GM23248 (cell line): ENCODE results near the gene ERN1. TPM values are rescaled to one million over a fixed set of nuclear protein-coding genes. Genes with fewer than 3 reads are reported as not detected.
"Not testable (repeated sequence)": the region's sequence is repeated elsewhere in the genome, so short reads cannot be mapped to it uniquely, and the experiment has no call there.

Experiments used
- DNase-seq: peaks from one replicate; pipeline ENCODE4 v3.0.0-alpha.2; 2015
- H2AFZ ChIP-seq: fragments of 200-600 bp; sonication (generic); 2 replicates; pipeline ENCODE4 v1.6.1; 2016; ENCODE audit warnings: antibody characterized with exemption
- H3F3A ChIP-seq: fragments of 200-600 bp; sonication (generic); 2 replicates; pipeline ENCODE4 v1.6.1; 2016; ENCODE audit warnings: mild to moderate bottlenecking, antibody characterized with exemption, mixed run types; ENCODE audit not compliant: insufficient read depth
- H3K27ac ChIP-seq: fragments of 200-600 bp; sonication (generic); 2 replicates; pipeline ENCODE4 v1.5.1; 2016; ENCODE audit warnings: mild to moderate bottlenecking
- H3K27me3 ChIP-seq: fragments of 200-600 bp; sonication (generic); replicated peaks from 2 replicates; pipeline ENCODE4 v1.6.1; 2016; ENCODE audit warnings: mild to moderate bottlenecking; ENCODE audit not compliant: insufficient read depth
- H3K36me3 ChIP-seq: fragments of 200-600 bp; sonication (generic); 2 replicates; pipeline ENCODE4 v1.6.1; 2016; ENCODE audit warnings: low read depth, mild to moderate bottlenecking
- H3K4me1 ChIP-seq: fragments of 200-600 bp; sonication (generic); 2 replicates; pipeline ENCODE4 v1.6.1; 2016; ENCODE audit warnings: mild to moderate bottlenecking; ENCODE audit not compliant: insufficient read depth
- H3K4me2 ChIP-seq: fragments of 200-600 bp; sonication (generic); one replicate; pipeline ENCODE4 v1.6.1; 2016; ENCODE audit warnings: mild to moderate bottlenecking; ENCODE audit not compliant: unreplicated experiment
- H3K4me3 ChIP-seq: fragments of 200-600 bp; sonication (generic); 2 replicates; pipeline ENCODE4 v1.5.1; 2016; ENCODE audit warnings: mild to moderate bottlenecking
- H3K79me2 ChIP-seq: fragments of 200-600 bp; sonication (generic); 2 replicates; pipeline ENCODE4 v1.6.1; 2016; ENCODE audit warnings: mild to moderate bottlenecking; ENCODE audit not compliant: insufficient read depth
- H3K9ac ChIP-seq: fragments of 200-600 bp; sonication (generic); 2 replicates; pipeline ENCODE4 v1.6.1; 2016; ENCODE audit warnings: mild to moderate bottlenecking
- H3K9me2 ChIP-seq: fragments of 200-600 bp; sonication (generic); 2 replicates; pipeline ENCODE4 v1.6.1; 2016; ENCODE audit warnings: mixed run types, mild to moderate bottlenecking, moderate library complexity; ENCODE audit not compliant: insufficient read depth
- H3K9me3 ChIP-seq: fragments of 200-600 bp; sonication (generic); one replicate; pipeline ENCODE4 v1.6.1; 2017; ENCODE audit warnings: low read depth
- H4K20me1 ChIP-seq: fragments of 200-600 bp; sonication (generic); 2 replicates; pipeline ENCODE4 v1.6.0; 2016; ENCODE audit not compliant: insufficient read depth
- EZH2 ChIP-seq: fragments of 200-600 bp; sonication (generic); IDR thresholded peaks from 2 replicates; pipeline ENCODE4 v1.6.1; 2018; ENCODE audit warnings: antibody characterized with exemption, mild to moderate bottlenecking; ENCODE audit not compliant: insufficient read depth, poor library complexity, severe bottlenecking
- EZH2phosphoT487 ChIP-seq: fragments of 200-600 bp; sonication (generic); IDR thresholded peaks from 2 replicates; pipeline ENCODE4 v1.6.1; 2018; ENCODE audit warnings: antibody characterized with exemption, moderate library complexity, mild to moderate bottlenecking, low read depth; ENCODE audit not compliant: insufficient read depth
- WGBS, 2 experiments: methylation state at CpG; one replicate each; pipeline ENCODE4 v1.1.6; 2015 to 2017; ENCODE audit warnings: low lambda C conversion rate in 2 of 2, low coverage in 1 of 2; ENCODE audit errors: missing lambda C conversion rate in 2 of 2; 5-methylcytosine and 5-hydroxymethylcytosine counted together
- in situ Hi-C: fragments of 300-500 bp; cut with MboI; formaldehyde crosslinking; loops from 2 replicates; pipeline ENCODE4 v1.15.0; 2020
- polyA plus RNA-seq: library from polyadenylated mRNA; unstranded; fragments of >200 nt; fragmentation: Nextera tagmentation; extraction: Ambion mirVana; gene quantifications from 2 replicates; pipeline ENCODE4 v1.2.1, GENCODE V29; 2016
- total RNA-seq: library from RNA; depleted of rRNA; stranded (reverse); fragments of >200 nt; shearing (Covaris generic); gene quantifications from 2 replicates; pipeline ENCODE4 v1.2.3, GENCODE V29; 2014; rRNA removed

The ERN1 gene
- 5.7 and 5.8 TPM in 2 replicates for total RNA-seq
- 9.9 and 13.7 TPM in 2 replicates for polyA plus RNA-seq

DNA sequence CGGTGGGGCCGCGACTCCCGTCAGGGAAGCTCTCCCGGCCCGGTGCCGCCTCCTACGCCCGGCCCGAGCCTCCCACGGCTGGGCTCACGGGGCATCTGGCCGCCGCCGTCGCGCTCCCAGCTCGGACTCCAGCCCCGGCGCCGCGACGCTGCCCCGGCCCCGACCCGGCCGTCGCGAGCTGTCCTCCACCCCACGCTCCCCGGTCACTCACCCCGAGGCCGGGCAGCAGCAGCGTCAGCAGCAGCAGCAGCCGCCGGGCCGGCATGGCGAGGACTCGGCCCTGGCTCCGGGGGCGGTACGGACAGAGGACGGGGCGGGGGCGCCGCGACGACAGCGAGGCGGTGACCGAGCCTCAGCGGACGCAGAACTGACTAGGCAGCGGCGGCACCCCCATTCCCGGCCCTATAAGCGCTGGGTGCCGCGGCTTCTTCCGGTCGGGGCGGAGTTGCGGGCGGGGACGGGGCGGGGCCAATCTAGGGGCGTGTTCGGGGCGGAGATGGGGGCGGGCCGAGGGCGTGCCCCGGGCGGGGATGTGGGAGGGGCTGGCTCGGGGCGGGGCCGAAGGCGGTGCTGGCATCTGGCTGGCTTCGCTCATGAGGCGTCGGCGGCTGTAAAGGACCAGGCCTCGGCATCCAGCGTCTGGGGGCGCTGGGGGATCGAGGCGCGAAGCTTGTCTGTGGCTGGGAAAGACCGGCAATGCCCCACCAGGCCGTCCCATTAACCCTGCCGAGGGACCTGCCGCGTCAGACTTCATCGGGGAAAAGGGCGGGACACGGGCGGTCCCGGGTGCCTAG is at the start of gene ERN1:
ERN1 (minus strand) TSS at position 380 of the 794 bp plus-strand sequence; CDS start at position 265, 115 bp downstream.
- Histone ChIP-seq H3K4me1 (peaks cover 43% of the 10 kb centered on the region), H3K9me2 (no peaks in the 10 kb centered on the region), H3K36me3 (no peaks in the 10 kb centered on the region), H3K9me3 (no peaks in the 10 kb centered on the region), H3F3A (peaks cover 28% of the 10 kb centered on the region), H2AFZ (peak within 1 kb of the TSS; percentile 87), H3K4me2 (peak within 1 kb of the TSS; percentile 88), H3K4me3 (peak within 1 kb of the TSS; percentile 87), H3K9ac (peak within 1 kb of the TSS; percentile 89), H3K27ac (peak within 1 kb of the TSS; percentile 78), H3K79me2 (peaks cover 45% of the 10 kb centered on the region), H4K20me1 (no peaks in the 10 kb centered on the region), H3K27me3 (no peaks in the 10 kb centered on the region)
- in situ Hi-C loops: loop anchor here (5.0 to 10.0 kb wide), 2 partner anchors 98 to 205 kb away; no protein-coding TSS in a partner anchor
- DNase-seq: peak; percentile 98
- WGBS, 2 experiments: 2% methylated on average over 30 to 74 of the region's 98 CpGs
- TF ChIP-seq EZH2 (no peak), EZH2phosphoT487 (no peak)

GRCh38 chr17:64179024-64179423 is 49.1 kb upstream of the ERN1 start:
- H4K20me1 ChIP-seq, H3K9me3 ChIP-seq, H3K4me3 ChIP-seq, DNase-seq, H2AFZ ChIP-seq, H3K27me3 ChIP-seq, H3K79me2 ChIP-seq, H3K27ac ChIP-seq, in situ Hi-C loops, H3K9me2 ChIP-seq, H3K9ac ChIP-seq, H3K4me2 ChIP-seq: not testable (repeated sequence)
- Histone ChIP-seq H3F3A (peaks cover 16% of the 10 kb centered on the region), H3K4me1 (peaks cover 12% of the 10 kb centered on the region), H3K36me3 (peaks cover 15% of the 10 kb centered on the region; the same call in 1 of the 2 replicates)
- WGBS, 2 experiments: 46 to 49% methylated on average over 4 of the region's 4 CpGs

GRCh38 chr17:64178011-64178825 is 48.3 kb upstream of the ERN1 start:
- DNase-seq: no peak
- Histone ChIP-seq H3K4me3 (no peak overlapping the region), H2AFZ (no peak overlapping the region), H3K9me2 (no peaks in the 10 kb centered on the region), H3K27ac (no peak overlapping the region), H3K4me1 (0 out of 2 replicates have a peak, but pooled peaks cover 6% of the 10 kb centered on the region), H3K79me2 (no peaks in the 10 kb centered on the region), H3K9ac (no peak overlapping the region), H3F3A (peaks cover 14% of the 10 kb centered on the region; the same call in 1 of the 2 replicates), H3K4me2 (no peak overlapping the region), H4K20me1 (no peaks in the 10 kb centered on the region), H3K9me3 (no peaks in the 10 kb centered on the region), H3K36me3 (peaks cover 15% of the 10 kb centered on the region; the same call in 1 of the 2 replicates), H3K27me3 (no peaks in the 10 kb centered on the region)
- WGBS, 2 experiments: 81 to 82% methylated on average over 9 of the region's 9 CpGs
- in situ Hi-C loops: no loop called here
- TF ChIP-seq EZH2 (no peak), EZH2phosphoT487 (no peak)

GRCh38 chr17:64177311-64178010 is 47.5 kb upstream of the ERN1 start:
- no peaks in the 10 kb centered on the region for H3K79me2 ChIP-seq
- in situ Hi-C loops: no loop called here
- no peak overlapping the region for H3K27ac ChIP-seq
- H3K36me3 ChIP-seq: peaks cover 15% of the 10 kb centered on the region; the same call in 1 of the 2 replicates
- no peak overlapping the region for H3K4me2 ChIP-seq
- no peak for DNase-seq
- no peaks in the 10 kb centered on the region for H3K27me3 ChIP-seq
- TF ChIP-seq EZH2 (no peak), EZH2phosphoT487 (no peak)
- no peak overlapping the region for H2AFZ ChIP-seq
- no peaks in the 10 kb centered on the region for H4K20me1 ChIP-seq
- 0 out of 2 replicates have a peak, but pooled peaks cover 6% of the 10 kb centered on the region for H3K4me1 ChIP-seq
- peaks cover 14% of the 10 kb centered on the region; the same call in 1 of the 2 replicates for H3F3A ChIP-seq
- no peaks in the 10 kb centered on the region for H3K9me2 ChIP-seq
- H3K9me3 ChIP-seq: no peaks in the 10 kb centered on the region
- WGBS, 2 experiments: 88 to 89% methylated on average over 7 of the region's 7 CpGs
- H3K4me3 ChIP-seq: no peak overlapping the region
- H3K9ac ChIP-seq: no peak overlapping the region
